ENCODE data around the gene DNM3.

GRCh38 chr1:172268237-172268636 is 426.9 kb downstream of the DNM3 start:
- TF ChIP-seq POLR2A (IDR thresholded peaks at IDR 0.05) (no peak), CTCF (IDR thresholded peaks at IDR 0.05) (no peak), POLR2AphosphoS5 (IDR thresholded peaks at IDR 0.05) (no peak), EP300 (IDR thresholded peaks at IDR 0.05) (no peak)
